HCT116 (cell line): ENCODE results near the gene RNPS1. TPM values are rescaled to one million over a fixed set of nuclear protein-coding genes. Genes with fewer than 3 reads are reported as not detected.
"Not testable (repeated sequence)": the region's sequence is repeated elsewhere in the genome, so short reads cannot be mapped to it uniquely, and the experiment has no call there.

Experiments used
- ATAC-seq: fragments of 200-7000 bp; cut with Tn5 transposase; 2 replicates; pipeline ENCODE4 v1.9.1; 2020; ENCODE audit warnings: mild to moderate bottlenecking, moderate library complexity
- BruUV-seq: library from RNA; stranded (reverse); fragments of 400-500 nt; replicated peaks from 2 replicates; lab custom pipeline; 2021; lab: Mats Ljungman, UMichigan
- CTCF ChIA-PET: fragments of 300-600 bp; sonication (Branson Sonifier 250); formaldehyde crosslinking; loops from one replicate; lab custom pipeline; 2021; ENCODE audit warnings: antibody characterized with exemption; lab: Charles Lee
- POLR2A ChIA-PET: fragments of 300-600, 350-600 bp; sonication (Branson Sonifier 250); formaldehyde crosslinking; loops from one replicate; lab custom pipeline; 2021; ENCODE audit warnings: antibody characterized with exemption; lab: Charles Lee
- RAD21 ChIA-PET, 2 experiments: fragments of 300-600 bp; sonication (Branson Sonifier 250); formaldehyde crosslinking; loops; one replicate each; lab custom pipeline; 2023; ENCODE audit warnings: low total read pairs in 2 of 2; ENCODE audit not compliant: uncharacterized antibody in 2 of 2, unreplicated experiment in 2 of 2, low non-redundant PET in 1 of 2; lab: Charles Lee
- DNase-seq: peaks from one replicate; pipeline ENCODE4 v3.0.0-alpha.2; 2010; ENCODE audit warnings: low read depth, low spot score
- H2AFZ ChIP-seq: fragments of 200-600 bp; shearing (Covaris generic), sonication (generic); 2 replicates; pipeline ENCODE4 v1.6.1; 2017; ENCODE audit warnings: low read depth, mixed run types, mixed read lengths, antibody characterized with exemption, low read length; ENCODE audit not compliant: poor library complexity, severe bottlenecking
- H3K27ac ChIP-seq: 2 replicates; pipeline ENCODE4 v1.5.1; 2012; ENCODE audit warnings: low read depth, low read length
- H3K27me3 ChIP-seq: fragments of 200-600 bp; sonication (generic); 2 replicates; pipeline ENCODE4 v1.6.1; 2016; ENCODE audit warnings: mixed run types, low read length, mixed read lengths; ENCODE audit not compliant: insufficient read depth
- H3K36me3 ChIP-seq, 2 experiments: fragments of 200-500 bp in 1 of 2; fragments of 200-600 bp in 1 of 2; sonication (Bioruptor generic) in 1 of 2; sonication (generic) in 1 of 2; 2 replicates each; pipeline versions ENCODE4 v1.5.1 to v1.6.1; 2014 to 2016; ENCODE audit warnings: low read length in 2 of 2, inconsistent platforms in 1 of 2, mixed read lengths in 1 of 2, mixed run types in 1 of 2; ENCODE audit not compliant: insufficient read depth in 2 of 2, control insufficient read depth in 1 of 2
- H3K4me1 ChIP-seq, 2 experiments: fragments of 200-600 bp in 1 of 2; sonication (generic) in 1 of 2; 2 replicates each; pipeline versions ENCODE4 v1.5.1 to v1.6.1; 2012 to 2017; ENCODE audit warnings: low read length in 2 of 2, inconsistent platforms in 1 of 2, mild to moderate bottlenecking in 1 of 2, mixed read lengths in 1 of 2, mixed run types in 1 of 2, moderate library complexity in 1 of 2; ENCODE audit not compliant: insufficient read depth in 2 of 2, control insufficient read depth in 1 of 2
- H3K4me2 ChIP-seq: fragments of 200-600 bp; sonication (generic); 2 replicates; pipeline ENCODE4 v1.6.1; 2017; ENCODE audit warnings: mixed run types, low read length, mixed read lengths
- H3K4me3 ChIP-seq, 2 experiments: fragments of 200-600 bp in 1 of 2; sonication (generic) in 1 of 2; replicated peaks in 1 of 2; 2 replicates each; pipeline ENCODE4 v1.5.1; 2011 to 2016; ENCODE audit warnings: low read length in 2 of 2, control low read depth in 1 of 2, low read depth in 1 of 2, mild to moderate bottlenecking in 1 of 2, mixed read lengths in 1 of 2, mixed run types in 1 of 2
- H3K79me2 ChIP-seq: fragments of 200-600 bp; sonication (generic); 2 replicates; pipeline ENCODE4 v1.6.1; 2017; ENCODE audit warnings: mild to moderate bottlenecking, mixed run types, low read length, moderate library complexity, mixed read lengths; ENCODE audit not compliant: insufficient read depth
- H3K9ac ChIP-seq: fragments of 200-600 bp; sonication (generic); 2 replicates; pipeline ENCODE4 v1.6.1; 2016; ENCODE audit warnings: low read length, mixed read lengths
- H3K9me2 ChIP-seq: fragments of 200-600 bp; sonication (generic), shearing (Covaris generic); 2 replicates; pipeline ENCODE4 v1.6.1; 2017; ENCODE audit warnings: mixed run types, mild to moderate bottlenecking, moderate library complexity; ENCODE audit not compliant: insufficient read depth
- H3K9me3 ChIP-seq, 2 experiments: fragments of 200-500 bp in 1 of 2; fragments of 200-600 bp in 1 of 2; sonication (Bioruptor generic) in 1 of 2; sonication (generic) in 1 of 2; 2 replicates each; pipeline ENCODE4 v1.6.1; 2014 to 2017; ENCODE audit warnings: low read length in 2 of 2, mixed read lengths in 2 of 2, inconsistent platforms in 1 of 2, low read depth in 1 of 2, mild to moderate bottlenecking in 1 of 2, mixed run types in 1 of 2, moderate library complexity in 1 of 2; ENCODE audit not compliant: control insufficient read depth in 1 of 2, insufficient read depth in 1 of 2
- H4K20me1 ChIP-seq: fragments of 200-600 bp; sonication (generic), shearing (Covaris generic); 2 replicates; pipeline ENCODE4 v1.6.1; 2017; ENCODE audit warnings: mixed run types, mild to moderate bottlenecking, moderate library complexity; ENCODE audit not compliant: insufficient read depth
- CTCF ChIP-seq, 3 experiments: fragments of 200-600 bp in 1 of 3; sonication (generic) in 1 of 3; IDR thresholded peaks in 2 of 3; conservative IDR thresholded peaks in 1 of 3; 2 replicates each; pipeline ENCODE4 v1.5.1; 2012 to 2017; ENCODE audit warnings: low read depth in 2 of 3, low read length in 2 of 3, antibody characterized with exemption in 1 of 3, borderline replicate concordance in 1 of 3, control low read depth in 1 of 3, mild to moderate bottlenecking in 1 of 3, mixed read lengths in 1 of 3, mixed run types in 1 of 3, moderate library complexity in 1 of 3; ENCODE audit not compliant: insufficient read depth in 1 of 3
- FOSL1 ChIP-seq: IDR thresholded peaks from 2 replicates; pipeline ENCODE4 v1.6.1; 2012; ENCODE audit warnings: low read depth
- JUND ChIP-seq: IDR thresholded peaks from 2 replicates; pipeline ENCODE4 v1.6.1; 2012
- POLR2A ChIP-seq: IDR thresholded peaks from 2 replicates; pipeline ENCODE4 v1.7.0; 2011; ENCODE audit warnings: borderline replicate concordance; ENCODE audit not compliant: insufficient read depth, insufficient read length; ENCODE audit errors: extremely low read depth
- REST ChIP-seq: IDR thresholded peaks from 2 replicates; pipeline ENCODE4 v1.6.1; 2012; ENCODE audit warnings: low read depth
- SP1 ChIP-seq: IDR thresholded peaks from 2 replicates; pipeline ENCODE4 v1.6.1; 2012; ENCODE audit warnings: low read depth
- SRF ChIP-seq: IDR thresholded peaks from 2 replicates; pipeline ENCODE4 v1.6.1; 2012; ENCODE audit warnings: low read depth
- ZBTB33 ChIP-seq: IDR thresholded peaks from 2 replicates; pipeline ENCODE4 v1.6.1; 2011; ENCODE audit warnings: mild to moderate bottlenecking, low read length, moderate library complexity; ENCODE audit not compliant: insufficient replicate concordance; ENCODE audit errors: extremely low read depth
- ZFX ChIP-seq: fragments of 450-650 bp; IDR thresholded peaks from 2 replicates; pipeline ENCODE4 v1.6.1; 2017
- intact Hi-C: fragments of 100-400 bp; cut with micrococcal nuclease; formaldehyde crosslinking; loops from 2 replicates; pipeline ENCODE4 v1.10.0; 2022
- total RNA-seq: library from RNA; stranded (reverse); gene quantifications from one replicate; pipeline ENCODE4 v1.2.1, GENCODE V29; 2021; ENCODE audit not compliant: unreplicated experiment

RNPS1 gene
- total RNA-seq, 1 experiment from 2014 or later, result 257 TPM

GRCh38 chr16:2242598-2242997 is 25.3 kb downstream of the RNPS1 start:
- Histone ChIP-seq H3K4me3 (no peak overlapping the region), H3K9me2 (no peaks in the 10 kb centered on the region), H3K4me2 (no peak overlapping the region), H3K27me3 (no peaks in the 10 kb centered on the region), H3K27ac (no peak overlapping the region), H3K9me3 (no peaks in the 10 kb centered on the region), H2AFZ (no peak overlapping the region), H3K9ac (no peak overlapping the region), H3K79me2 (peaks cover 45% of the 10 kb centered on the region), H3K4me1 (peaks cover 0 to 17% of the 10 kb centered on the region in 2 experiments; a peak in 2 of 4 replicates), H3K36me3 (peaks cover 21 to 44% of the 10 kb centered on the region in 2 experiments; a peak in 3 of 4 replicates), H4K20me1 (no peaks in the 10 kb centered on the region)
- ChIA-PET POLR2A (interaction anchor here (0.9 kb wide), 1 partner anchor 9 kb away, joined by 3 read pairs; the partner anchor contains the start of gene ECI1), CTCF (no interaction called here), RAD21 (no interaction called here)
- intact Hi-C loops, result no loop called here
- ATAC-seq (no peak), DNase-seq (no peak)
- no peak for TF ChIP-seq SRF
- TF ChIP-seq POLR2A, result no peak
- TF ChIP-seq CTCF (IDR thresholded peaks at IDR 0.05 in 2 of 3, conservative IDR thresholded peaks at IDR 0.05 in 1 of 3; ENCODE audit: borderline replicate concordance in 1 of 3, insufficient read depth in 1 of 3, low read depth in 2 of 3, low read length in 2 of 3), result no peak
- no peak for TF ChIP-seq ZBTB33
- TF ChIP-seq REST, result no peak
- TF ChIP-seq FOSL1, result no peak
- no peak for TF ChIP-seq ZFX
- TF ChIP-seq SP1, result no peak
- TF ChIP-seq JUND, result no peak
- no TSS peak for BruUV-seq

- RAD21 ChIA-PET, H3K4me2 ChIP-seq, H3K4me3 ChIP-seq, POLR2A ChIA-PET, BruUV-seq, intact Hi-C loops, CTCF ChIA-PET, H4K20me1 ChIP-seq, H3K9me2 ChIP-seq, H3K27me3 ChIP-seq, DNase-seq, H3K9me3 ChIP-seq, H2AFZ ChIP-seq, ATAC-seq, H3K9ac ChIP-seq, H3K27ac ChIP-seq: not testable (repeated sequence)
- Histone ChIP-seq H3K4me1 (peaks cover 0 to 22% of the 10 kb centered on the region in 2 experiments; a peak in 3 of 4 replicates), H3K79me2 (peaks cover 22% of the 10 kb centered on the region; the same call in 1 of the 2 replicates), H3K36me3 (peaks cover 12 to 31% of the 10 kb centered on the region in 2 experiments; a peak in 3 of 4 replicates)
These were observed 27.6 kb downstream of the RNPS1 start for GRCh38 chr16:2240331-2240730.
